Cortex of kidney (tissue), 1 donor: ENCODE data around the gene CMPK1.

ENCODE experiments used
- DNase-seq: peaks from one replicate; lab custom pipeline; 2025; lab: John Stamatoyannopoulos, UW

Gene CMPK1

DNA sequence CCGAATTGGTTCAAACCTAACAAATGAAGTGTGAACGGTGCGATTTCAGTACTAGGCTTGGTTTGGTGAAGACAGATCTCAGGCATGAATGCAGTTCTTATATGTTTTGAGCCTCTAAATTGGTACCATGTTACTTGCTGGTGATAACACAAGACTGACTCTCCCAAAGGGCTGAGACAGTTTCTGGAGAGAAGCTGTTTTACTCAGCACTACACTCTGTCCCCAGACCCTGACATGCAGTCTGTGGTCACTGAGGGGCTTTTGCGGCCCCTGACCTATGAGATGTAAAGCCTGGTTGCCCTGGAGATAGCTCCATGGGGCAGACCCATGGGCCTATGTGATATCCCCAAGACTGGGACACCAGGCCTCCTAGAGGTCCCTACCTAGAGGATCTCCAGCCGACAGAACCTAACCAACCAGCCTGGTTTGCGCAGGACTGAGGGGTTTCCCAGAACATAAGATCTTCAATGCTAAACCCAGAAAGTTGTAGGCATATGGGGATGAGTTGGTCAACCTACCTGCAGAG is 63.1 kb downstream of the CMPK1 start:
- DNase-seq, result no peak

DNA sequence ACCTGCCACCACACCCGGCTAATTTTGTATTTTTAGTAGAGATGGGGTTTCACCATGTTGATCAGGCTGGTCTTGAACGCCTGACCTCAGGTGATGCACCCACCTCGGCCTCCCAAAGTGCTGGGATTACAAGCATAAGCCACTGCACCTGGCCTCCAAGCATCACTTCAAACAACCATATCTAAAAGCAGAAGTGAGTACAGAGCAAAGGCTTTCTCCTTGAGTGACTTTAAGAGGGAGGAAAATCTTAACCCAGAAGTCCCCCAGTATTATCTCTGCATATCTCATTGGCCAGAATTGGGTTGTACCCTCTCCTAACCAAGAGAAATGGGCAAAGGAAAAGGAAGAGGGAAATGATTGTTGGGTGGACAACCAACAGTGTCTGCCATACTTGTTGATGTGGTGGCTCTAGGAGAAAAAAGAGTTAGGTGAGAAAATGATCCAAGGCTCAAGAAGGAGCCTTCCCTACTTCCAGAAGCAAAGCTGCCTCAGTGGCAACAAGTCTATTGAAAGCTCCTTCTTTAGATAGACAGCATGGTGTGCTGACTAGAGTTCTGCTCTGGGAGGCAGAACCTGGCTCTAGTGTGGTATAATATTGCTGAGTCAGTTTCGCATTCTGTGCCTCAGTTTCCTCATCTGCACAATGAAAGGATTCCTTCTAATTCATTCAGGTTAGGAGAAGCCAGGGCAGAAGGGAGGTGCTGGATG is 65.7 kb downstream of the CMPK1 start:
- DNase-seq, result no peak

DNA sequence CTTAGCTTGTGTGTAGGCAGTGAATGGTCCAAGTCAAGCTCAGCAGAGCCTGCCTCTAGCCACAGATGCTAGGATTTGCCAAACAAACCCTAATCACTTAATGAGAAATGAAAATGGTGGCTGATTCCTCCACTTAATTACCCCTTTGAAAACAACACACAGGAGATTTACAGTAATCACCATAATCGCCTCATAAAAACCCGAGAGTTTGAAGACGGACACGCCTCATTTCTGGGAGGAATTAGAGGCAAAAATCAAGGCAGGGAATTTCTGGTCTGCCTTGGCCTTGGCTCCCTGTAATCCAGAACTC is 66.2 kb downstream of the CMPK1 start:
- no peak for DNase-seq

DNA sequence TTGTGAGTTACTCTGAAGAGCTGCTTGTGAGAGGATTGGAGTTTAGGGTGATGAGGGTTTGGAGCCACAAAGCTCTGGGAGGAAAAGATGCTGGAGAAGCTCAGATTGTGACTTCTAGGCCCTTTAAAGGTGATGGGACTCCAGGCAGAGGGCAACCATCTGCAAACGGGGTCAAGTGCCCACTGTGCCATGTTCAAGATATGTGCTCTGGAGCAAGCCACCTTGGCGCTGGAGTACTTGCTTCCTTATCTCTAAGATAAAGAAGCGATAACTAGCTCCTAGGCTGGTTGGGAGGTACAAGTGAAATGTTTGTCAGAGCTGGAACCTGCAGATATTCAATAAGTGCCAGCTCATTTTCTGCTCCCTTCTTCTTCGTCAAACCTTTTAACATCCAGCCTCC is 68.2 kb downstream of the CMPK1 start:
- no peak for DNase-seq

DNA sequence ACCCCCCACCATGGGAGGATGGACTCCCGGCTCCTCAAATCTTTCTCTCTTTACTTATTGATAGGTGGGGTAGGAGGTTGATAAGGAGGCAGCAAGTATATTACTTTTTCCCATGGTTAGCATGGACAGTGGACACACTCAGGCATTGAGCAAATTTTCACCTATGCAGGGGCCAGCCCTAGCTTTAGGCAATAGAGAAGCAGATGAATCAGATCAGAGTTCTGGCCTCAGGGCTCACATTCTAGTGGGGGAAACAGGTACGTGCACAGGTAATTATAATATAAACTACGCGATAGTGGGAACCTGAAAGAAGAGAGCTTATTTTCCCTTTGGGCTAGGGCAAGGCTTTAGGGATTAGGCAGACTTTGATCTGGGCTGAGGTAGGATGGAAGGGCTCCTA is 69.0 kb downstream of the CMPK1 start:
- no peak for DNase-seq

DNA sequence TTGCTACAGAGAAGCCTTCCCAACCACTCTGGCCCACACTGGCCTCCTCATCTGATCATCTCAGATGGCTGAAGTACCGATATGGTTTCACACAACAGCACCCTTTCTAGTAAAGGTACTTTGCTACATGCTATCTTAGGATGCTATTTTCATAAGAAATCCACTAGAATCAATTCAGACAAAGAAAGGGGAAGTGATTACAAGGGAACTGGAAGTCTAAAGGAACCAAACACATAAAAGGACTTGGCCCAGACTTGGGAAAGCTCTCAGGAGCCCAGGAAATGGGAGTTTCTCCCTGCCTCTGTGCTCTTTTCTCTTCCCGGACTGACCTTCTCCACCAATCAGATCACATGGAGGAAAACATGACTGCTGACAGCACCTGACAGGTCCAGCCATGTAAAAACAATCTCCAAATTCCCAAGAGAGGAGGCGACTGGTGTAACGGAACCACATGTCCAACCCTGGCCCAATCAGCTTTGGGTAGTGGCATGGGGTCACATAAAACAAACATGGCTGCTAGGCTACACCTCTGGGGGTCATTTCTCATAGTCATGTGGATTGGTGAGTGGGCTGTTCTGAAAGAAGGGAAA is 69.8 kb downstream of the CMPK1 start:
- no peak for DNase-seq

DNA sequence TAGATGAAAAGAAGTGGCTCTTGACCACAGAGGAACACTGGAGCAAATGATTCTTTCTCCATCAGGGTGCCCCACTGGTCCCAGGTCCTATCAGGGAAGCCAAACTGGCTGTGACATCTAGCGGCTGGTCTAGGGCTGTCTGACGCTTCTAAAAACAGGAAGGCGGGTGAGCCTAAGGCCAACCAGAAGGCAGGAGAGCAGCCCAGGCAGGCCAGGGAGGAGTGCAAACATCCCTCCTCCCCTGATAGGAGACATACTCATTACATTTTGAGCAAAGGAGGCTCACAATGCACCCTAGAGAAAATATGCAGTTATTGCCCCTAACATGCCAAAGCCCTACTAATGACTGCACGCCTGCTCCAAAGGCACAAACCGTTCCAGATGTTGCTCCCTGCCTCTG is 72.1 kb downstream of the CMPK1 start:
- DNase-seq, result no peak

DNA sequence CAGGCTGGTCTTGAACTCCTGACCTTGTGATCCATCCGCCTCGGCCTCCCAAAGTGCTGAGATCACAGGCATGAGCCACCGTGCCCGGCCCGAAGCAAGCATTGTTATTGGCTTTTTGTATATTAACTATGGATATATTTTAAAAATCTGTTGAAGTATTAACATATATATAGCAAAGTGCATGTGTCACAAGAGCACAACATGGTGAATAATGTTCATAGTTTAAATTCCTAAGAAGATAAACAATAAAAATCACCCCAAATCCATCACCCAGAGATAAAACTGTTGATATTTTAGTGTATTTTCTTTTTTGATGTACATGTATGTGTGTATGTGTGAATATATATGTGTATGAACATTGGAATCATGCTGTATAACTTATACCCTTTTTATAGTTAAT is 73.4 kb downstream of the CMPK1 start:
- DNase-seq, result no peak

DNA sequence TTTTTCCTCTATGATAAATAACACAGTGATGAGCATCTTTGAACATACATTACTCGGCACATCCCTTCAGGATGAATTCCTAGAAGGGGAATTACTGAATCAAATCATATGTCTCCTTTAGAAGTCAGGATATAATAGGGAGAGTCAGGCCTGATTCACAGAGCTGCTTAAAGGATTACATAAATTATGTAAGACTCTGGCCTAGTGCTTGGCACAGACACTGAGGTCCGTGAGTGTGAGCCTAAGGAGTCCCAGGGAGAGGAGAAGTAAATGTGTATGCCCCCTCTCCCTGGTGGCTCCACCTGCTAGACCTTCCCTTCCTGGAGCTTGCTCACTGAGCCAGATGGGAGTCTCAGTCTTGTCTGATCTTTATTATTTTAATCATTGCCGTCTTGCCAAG is 73.9 kb downstream of the CMPK1 start:
- no peak for DNase-seq

DNA sequence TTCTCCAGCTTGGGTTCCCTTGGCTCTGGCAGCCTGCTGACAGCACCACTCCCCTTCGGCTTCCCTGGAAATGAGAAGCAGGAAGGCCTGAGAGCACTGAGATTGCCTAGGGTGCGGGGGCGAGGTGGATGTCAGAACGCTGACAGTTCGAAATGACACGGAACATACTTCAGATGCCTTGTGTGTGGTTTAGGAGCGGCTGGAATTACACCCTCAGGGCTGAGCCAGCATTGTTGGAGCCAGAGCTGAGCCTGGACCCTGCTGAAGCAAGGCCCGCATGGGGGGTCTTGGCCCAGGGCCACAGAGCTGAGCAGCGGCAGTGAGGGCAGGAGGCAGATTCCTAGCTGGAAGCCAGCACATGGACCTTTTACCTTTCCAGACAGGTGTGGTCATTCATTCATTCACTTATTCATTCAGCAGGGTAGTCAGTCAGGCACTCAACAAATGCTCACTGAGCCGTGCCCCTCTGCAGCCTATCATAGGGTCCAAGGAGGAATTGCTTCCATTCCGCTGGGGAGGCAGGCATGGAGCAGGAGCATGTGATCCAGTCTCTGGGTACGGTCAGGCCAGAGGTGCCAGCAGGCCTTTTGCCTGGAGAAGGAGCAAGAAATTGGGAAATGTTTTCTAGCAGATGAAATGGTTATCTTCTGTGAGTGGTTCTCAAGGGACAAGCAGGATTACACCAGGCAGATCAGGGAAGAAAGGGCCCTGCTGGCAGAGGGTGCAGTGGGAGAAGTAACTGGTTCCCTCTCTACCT is 75.9 kb downstream of the CMPK1 start:
- no peak for DNase-seq

DNA sequence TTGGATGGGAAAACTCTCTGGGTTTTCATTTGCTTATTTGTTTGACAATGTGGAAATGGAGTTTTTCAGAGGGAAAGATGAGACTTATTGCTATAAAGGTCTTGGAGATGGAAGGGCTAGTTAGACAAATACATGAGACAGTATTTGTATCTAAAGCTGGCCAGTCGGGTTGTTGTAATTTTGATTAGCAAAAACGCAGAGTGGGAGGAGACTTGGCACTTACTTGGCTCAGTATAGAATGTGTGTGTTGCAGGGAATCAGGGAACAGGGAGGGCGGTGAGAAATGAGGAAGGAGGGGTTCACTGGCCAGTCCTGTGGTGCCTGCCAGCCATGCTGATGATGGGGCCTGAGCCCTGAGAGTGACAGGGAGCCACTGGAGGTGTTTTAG is 76.5 kb downstream of the CMPK1 start:
- no peak for DNase-seq

DNA sequence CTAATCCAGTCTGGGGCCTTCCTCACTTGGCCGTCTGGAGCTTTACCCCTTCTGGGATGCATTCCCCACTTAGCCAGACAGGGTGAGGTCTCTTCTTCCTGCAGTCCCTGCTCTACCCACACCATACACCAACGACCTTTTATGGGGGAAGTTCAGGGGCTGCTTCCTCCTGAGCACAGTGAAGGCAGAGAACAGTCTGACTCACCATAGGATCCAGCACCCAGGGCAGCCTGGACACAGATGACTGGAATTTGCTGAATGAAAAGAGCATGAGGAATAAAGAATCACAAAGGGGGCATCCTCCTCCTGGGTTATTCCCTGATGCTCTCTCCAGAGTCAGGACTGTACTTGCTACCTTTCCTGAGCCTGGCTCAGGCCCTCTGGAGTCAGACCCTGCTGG is 77.8 kb downstream of the CMPK1 start:
- DNase-seq, result no peak

DNA sequence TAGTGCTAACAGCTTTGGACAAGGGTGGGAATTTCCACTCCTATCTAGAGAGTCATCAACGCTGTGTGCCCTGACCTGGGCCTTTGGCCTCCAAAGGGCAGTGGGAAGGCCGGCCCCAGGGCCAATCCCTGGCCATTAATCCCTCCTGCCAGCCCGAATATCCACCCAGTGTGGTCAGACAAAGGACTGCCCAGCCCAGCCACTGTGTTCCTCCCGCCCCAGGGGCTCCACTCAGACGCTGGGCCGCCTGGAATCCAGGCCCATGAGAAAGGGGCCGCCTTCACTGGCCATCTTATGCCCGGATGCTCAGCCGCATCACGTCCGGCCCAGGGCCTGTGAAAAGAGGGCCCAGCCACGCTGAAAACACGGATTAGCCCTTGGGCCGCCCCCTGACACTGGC is 78.8 kb downstream of the CMPK1 start:
- DNase-seq, result no peak

DNA sequence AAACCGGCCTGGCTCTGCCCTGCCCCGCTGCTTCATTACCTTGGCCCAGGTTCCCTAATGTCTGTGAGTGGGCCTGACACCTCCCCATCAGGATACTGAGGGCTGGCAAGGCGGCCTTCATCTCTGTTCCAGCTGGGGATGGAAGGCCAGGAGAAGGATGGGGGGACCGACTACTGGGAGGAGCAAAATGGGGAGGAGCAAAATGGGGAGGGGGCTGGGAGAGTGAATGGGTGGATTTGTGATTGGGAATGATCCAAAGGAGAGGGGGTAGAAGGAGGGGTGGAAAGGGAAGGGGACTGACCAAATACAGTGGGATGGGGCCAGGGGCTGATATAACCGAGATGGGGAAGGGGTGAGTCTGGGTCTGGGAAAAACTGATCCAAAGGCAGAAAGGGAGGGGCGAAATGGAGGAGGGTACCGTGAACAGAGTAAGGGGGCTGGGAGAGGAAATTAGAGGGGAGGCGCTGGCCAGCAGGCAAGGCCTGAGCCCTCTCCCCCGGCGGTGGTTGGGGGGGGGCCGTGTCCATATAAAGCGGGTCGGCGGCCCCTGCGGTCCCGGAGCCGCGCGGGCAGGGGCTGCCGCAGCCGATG is 82.2 kb downstream of the CMPK1 start, which contains the start of gene FOXE3:
Gene FOXE3 (plus strand): TSS at position 558 of the 591 bp plus-strand sequence. CDS start 31 bp downstream, at position 589.
- no peak for DNase-seq

DNA sequence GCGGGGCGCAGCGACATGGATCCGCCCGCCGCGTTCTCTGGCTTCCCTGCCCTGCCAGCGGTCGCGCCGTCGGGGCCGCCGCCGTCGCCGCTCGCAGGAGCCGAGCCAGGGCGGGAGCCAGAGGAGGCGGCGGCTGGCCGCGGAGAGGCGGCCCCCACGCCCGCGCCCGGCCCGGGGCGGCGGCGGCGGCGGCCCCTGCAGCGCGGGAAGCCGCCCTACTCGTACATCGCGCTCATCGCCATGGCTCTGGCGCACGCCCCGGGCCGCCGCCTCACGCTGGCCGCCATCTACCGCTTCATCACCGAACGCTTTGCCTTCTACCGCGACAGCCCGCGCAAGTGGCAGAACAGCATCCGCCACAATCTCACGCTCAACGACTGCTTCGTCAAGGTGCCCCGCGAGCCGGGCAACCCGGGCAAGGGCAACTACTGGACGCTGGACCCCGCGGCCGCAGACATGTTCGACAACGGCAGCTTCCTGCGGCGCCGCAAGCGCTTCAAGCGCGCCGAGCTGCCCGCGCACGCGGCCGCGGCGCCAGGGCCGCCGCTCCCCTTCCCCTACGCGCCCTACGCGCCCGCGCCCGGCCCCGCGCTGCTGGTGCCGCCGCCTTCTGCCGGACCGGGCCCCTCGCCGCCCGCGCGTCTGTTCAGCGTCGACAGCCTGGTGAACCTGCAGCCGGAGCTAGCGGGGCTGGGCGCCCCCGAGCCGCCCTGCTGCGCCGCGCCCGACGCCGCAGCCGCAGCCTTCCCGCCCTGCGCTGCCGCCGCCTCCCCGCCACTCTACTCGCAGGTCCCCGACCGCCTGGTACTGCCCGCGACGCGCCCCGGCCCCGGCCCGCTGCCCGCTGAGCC is 83.0 kb downstream of the CMPK1 start:
- no peak for DNase-seq

DNA sequence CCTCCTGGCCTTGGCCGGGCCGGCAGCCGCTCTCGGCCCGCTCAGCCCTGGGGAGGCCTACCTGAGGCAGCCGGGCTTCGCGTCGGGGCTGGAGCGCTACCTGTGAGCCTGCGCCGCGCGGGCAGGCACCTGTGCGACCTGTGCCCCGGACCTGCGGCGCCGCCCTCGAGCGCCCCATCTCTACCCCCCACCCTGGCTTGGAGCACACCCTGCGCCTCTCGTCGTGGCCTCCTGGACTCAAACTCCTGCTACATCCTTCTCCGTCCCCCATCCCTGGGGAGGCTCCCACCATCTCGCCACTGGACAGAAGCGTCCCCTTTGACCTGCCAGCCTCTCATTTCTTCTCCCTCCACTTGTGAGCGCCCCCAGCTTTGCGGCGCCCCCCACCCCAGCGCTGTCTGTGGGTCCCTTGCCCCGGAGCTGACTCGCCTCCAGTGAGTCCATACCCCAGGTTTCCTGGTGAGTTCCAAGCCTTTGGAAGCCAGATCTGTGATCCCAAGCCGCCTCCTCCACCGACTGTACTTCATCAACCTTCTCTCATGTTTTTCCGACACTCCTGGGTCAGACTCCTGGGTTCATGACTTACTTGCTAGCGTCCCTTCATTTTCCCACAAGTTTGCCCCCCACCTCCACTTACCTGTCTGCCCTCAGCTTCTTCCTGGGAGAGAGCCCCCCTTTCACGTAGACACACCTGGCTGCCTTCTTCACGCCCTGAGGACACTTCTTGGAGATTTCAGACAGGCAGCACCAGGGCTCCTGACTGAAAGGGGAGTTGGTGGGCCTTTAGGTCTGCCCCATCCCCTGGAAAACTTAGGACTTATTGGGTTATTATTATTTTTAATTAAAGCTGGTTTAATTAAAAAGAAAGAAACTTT is 83.8 kb downstream of the CMPK1 start:
- no peak for DNase-seq

DNA sequence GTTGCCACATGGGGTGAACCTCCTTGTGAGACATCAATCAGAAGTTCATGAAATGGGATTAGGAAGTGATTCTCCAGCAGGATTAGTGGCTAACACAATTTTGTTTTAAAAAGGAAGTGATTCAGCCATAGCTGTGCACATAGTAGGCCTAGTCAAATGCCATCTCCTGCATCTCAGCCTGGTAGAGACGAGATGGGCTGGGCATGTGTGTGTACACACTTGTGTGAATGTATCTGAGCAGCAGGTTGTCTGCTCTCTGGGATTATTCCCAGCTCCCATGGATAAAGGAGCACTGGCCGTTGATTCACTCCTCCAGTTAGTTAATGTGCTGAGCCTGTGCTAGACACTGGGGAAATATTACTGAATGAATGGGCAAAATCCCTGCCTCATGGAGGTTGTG is 84.5 kb downstream of the CMPK1 start:
- DNase-seq, result no peak

DNA sequence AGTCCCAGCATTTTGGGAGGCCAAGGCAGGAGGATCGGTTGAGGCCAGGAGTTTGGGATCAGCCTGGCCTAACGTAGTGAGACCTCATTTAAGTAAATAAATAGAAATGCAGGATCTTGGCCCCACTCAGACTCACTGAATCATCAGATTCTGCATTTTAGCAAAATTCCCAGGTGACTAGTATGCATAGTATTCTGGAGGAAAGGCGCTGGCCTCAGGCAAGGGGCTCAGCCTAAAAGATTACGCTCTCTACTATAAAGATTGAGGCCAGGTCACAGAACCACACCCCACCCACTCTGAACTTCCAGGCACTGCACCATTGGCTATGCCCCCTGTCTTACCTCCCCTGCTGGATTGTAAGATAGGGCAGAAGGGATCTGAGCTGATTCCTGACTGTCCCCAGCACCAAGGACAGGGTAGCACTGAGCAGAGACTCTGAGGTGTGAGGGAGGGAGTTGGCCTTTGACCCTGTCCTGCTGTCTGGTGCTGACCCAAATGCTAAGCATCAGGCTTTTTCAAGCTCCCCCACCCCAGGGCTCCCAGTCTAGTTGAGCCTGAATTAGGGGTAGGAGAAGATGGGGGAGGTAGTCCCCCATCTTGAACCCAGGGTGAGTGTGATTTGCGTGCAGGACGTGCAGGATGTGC is 85.2 kb downstream of the CMPK1 start:
- no peak for DNase-seq

DNA sequence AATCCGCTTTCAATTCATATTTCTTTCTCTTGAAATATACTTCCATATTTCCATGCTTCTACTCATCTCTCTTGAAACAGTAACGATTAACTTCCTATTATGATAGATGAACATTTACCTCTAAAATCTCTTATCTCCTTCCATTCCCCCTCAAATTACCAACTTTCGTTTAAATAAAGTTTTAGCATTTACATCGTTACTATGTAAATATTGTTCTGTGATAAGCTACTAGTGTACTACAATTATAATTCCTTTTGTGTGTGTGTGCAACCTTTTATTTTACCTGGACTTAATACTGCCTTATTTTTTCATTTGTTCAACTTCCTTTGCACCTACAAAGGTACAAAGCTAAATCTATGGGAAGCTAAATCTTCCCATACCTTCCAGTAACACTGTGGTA is 87.0 kb downstream of the CMPK1 start:
- no peak for DNase-seq

DNA sequence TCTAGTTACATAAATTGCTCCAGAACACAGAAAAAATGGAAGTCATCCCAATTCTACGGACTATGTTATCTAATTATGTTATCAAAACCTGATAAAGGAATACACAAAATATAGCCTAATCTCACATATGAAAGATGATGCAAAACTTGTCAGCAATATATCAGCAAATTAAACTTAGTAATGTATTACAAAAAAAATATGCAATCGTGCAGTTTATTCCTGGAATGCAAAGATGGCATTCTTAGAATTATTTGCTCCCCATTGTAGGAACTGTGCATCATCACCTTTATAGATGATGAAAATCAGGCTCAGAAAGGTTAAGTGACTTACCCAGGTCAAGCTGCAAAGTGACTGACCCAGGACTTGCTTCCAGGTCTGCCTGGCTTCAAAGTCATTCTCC is 90.3 kb downstream of the CMPK1 start:
- DNase-seq, result no peak
